NCI-H460 (cell line): ENCODE results near the gene FAM83B. TPM values are rescaled to one million over a fixed set of nuclear protein-coding genes. Genes with fewer than 3 reads are reported as not detected.

ENCODE experiments used
- DNase-seq: peaks from one replicate; pipeline ENCODE4 v3.0.0-alpha.2; 2016; ENCODE audit warnings: low read depth; ENCODE audit errors: extremely low read depth
- total RNA-seq: library from RNA; depleted of rRNA; stranded (reverse); fragments of >200 nt; shearing (Covaris generic); gene quantifications from 2 replicates; pipeline ENCODE4 v1.2.3, GENCODE V29; 2014

The FAM83B gene
- total RNA-seq, 1 experiment from 2014 or later = 0.07 TPM

DNA sequence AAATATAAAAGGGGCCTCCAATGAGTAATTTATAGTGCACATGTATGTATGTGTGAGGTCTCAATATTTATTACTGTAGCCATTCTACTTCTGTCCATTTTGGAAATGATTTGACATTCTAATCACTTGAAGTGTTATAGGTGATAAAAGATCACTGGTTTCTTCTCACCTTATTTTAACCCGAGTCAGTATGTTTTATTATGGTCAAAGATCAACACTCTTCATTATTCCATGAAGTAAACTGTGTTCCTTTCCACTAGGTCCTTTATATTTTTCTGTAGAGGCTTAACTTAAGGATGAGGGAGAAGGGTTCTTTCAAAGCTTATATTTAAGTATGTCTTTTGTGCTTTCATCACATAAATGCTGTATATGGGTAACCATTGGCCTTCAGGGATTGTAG is 47.2 kb downstream of the FAM83B start:
- no peak for DNase-seq

GRCh38 chr6:54896302-54896701 is 49.7 kb downstream of the FAM83B start:
- no peak for DNase-seq

GRCh38 chr6:54897462-54898189 is 51.1 kb downstream of the FAM83B start:
- no peak for DNase-seq

DNA sequence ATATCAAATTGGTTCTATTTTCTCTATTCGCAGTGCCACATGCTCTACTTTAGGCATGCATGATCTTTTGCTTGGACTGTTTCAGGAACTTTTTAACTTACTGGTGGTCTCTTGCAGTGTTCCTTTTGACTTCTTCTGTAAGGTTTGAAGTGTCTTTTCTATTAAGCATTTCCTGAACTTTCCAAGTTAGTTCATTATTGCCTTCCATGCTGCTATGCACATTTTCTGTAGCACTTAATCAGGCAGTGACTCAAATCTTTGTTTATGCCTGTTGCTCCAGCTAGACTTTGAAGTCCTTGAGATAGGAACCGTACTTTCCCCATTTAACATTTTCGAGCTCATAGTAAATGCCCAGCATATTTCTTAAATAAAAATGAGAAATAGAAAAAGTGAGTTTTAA is 52.2 kb downstream of the FAM83B start:
- DNase-seq = no peak

GRCh38 chr6:54899442-54899841 is 52.9 kb downstream of the FAM83B start:
- DNase-seq = no peak

DNA sequence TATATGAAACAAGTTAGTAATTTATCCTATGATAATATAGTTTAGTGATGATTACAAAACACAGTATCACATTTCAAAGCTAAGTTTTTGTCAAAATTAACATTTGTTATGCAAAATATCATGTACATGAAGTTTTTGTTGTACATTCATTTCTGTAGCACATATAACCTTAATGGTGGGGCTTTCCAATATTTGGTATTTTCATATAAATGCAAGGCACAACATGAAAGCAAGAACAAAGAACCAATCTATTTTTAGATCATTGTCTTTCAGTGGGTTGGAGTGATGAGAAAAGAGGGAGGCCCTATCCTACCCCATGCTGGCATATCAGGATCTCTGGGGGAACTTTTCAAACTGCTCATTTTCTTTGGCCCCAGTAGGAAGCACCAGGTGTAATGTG is 53.4 kb downstream of the FAM83B start:
- no peak for DNase-seq

DNA sequence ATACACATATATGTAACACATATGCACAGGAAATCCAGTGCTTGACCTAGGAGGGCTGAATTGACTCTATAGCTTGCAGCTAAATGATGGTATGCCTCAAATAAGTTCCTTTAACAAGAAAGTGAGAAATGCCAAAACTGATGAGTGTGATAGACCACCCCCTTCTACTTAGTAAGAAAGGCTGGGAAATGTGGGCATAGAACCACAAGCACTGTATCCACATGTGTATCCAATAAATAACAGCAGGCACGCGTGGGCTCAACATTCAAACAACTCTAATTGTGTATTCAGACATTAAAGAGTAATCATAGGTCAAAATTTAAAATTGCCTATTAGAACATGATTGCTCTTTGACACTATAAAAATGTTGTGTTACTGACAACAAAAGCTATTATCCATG is 54.1 kb downstream of the FAM83B start:
- DNase-seq = no peak

GRCh38 chr6:54903884-54904283 is 57.3 kb downstream of the FAM83B start:
- no peak for DNase-seq

GRCh38 chr6:54907355-54907754 is 60.8 kb downstream of the FAM83B start:
- DNase-seq = no peak

DNA sequence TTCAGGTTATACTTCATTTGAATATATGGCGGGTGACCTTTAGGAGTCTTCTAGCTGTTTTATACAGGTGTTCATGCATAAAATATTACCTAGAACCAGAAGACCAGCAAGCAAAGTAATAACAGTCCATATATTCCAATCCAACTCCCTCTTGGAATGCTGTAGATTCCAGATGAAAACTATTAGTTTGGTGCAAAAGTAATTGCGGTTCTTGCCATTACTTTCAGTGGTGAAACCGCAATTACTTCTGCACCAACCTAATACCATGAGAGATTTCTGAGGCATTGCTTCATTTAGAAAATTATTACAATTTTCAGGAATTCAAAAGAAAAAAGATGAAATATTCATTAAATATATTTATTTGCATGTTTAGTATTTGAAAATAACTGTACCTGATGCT is 62.6 kb downstream of the FAM83B start:
- no peak for DNase-seq

DNA sequence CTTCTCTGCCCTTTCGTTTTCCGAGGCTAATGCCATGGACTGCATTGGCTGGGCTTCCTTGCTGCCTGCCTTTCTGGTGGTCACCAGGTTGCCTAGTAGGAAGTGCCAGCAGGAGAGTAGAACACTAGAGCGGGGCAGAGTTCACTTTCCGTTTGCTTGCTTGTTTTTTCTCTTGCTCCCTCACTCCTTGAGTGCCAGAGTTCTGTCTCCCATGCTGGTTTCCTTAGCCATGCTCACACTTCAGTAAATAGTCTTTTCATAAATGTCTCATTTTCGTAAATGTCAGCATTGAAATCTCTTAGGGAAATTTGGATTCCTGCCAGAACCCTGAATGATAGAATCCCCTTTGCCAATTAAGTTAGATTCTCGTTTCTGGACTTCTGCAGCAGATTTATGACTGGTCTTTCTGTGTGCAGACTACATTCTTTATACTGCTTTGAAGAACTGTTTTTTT is 63.9 kb downstream of the FAM83B start:
- DNase-seq = no peak

GRCh38 chr6:54910921-54911320 is 64.3 kb downstream of the FAM83B start:
- DNase-seq = no peak

- DNase-seq = no peak
These were observed 66.6 kb downstream of the FAM83B start for GRCh38 chr6:54913211-54913610.

- no peak for DNase-seq
These were observed 70.3 kb downstream of the FAM83B start for GRCh38 chr6:54916858-54917257.

- DNase-seq = no peak
These were observed 74.1 kb downstream of the FAM83B start for GRCh38 chr6:54920628-54921027.

DNA sequence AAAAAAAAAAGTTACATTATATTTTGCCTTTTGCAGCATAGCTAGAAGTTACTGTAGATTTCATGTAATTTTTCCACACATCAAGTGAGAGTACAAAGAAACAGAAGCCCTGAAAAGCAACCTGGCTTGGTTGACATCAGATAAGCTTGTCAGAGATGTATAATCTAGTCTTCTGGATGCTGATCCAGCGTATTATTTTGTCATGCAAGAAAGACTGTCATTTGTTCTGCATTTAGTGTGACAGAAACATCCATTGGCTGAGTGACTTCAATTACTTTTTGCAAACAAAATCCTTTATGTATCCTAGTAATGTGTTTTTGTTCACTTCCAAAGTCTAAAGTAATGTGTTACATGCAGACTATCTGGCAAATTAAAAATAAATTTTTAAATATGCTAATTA is 75.3 kb downstream of the FAM83B start:
- no peak for DNase-seq

- no peak for DNase-seq
These were observed 82.8 kb downstream of the FAM83B start for GRCh38 chr6:54929245-54929909.

- no peak for DNase-seq
These were observed 86.1 kb downstream of the FAM83B start for GRCh38 chr6:54932622-54933021.

DNA sequence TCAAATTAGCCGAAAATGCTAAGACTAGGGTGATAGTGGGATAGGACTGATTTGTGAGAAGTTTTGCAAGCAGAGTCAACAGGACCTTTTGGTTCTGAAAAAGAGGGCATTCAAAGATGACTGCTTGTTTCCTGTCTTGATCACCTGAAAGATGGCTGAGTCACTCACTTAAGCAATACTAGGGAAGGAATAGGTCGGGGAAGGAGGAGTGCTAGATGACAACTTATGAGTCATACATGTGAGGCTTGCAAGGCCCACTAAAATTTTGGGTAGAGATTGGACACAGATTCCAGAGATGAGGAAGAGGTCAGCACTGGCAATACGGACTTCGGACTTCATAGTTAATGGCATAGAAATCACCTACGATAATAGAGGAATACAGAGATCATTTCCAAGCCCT is 89.2 kb downstream of the FAM83B start:
- DNase-seq = no peak

- no peak for DNase-seq
These were observed 90.8 kb downstream of the FAM83B start for GRCh38 chr6:54937371-54937770.

DNA sequence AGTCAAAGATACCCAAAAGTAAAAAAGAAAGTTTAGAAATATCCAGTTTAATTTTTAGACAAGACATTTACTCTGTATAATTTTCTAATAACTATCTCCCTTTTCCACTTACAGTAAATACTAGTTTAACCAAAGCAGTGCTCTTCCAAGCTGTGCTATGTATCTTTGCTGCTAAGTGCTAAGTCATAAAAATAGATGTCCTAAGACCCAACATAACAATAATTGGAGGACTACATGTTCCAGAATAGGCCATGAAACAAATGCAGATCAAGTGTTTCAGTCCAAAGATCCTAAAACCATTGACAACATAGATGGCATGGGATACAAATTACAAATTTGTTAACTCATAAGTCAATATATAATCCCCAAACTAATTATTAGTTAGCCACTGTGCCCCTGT is 111.1 kb downstream of the FAM83B start:
- DNase-seq = no peak

DNA sequence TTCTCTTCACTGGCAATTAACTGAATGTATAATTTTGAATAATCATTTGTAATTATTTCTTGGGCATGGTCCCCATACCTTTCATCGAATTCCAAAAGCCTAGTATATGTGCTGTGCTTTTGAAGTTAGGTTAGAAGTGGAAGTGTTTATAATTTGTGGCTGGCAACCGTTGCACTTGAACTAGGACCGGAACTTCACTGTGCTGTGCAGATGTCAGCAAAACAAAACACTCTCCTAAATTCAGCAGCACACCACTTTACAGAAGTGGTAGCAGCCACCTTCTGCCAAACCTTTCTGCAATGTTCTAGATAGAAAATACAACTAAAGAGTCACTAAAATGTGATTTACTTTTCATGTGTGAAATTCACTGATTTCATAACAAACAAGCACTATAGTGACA is 111.9 kb downstream of the FAM83B start:
- DNase-seq = no peak
